Uterus (tissue), 4 donors: ENCODE data around the gene SF3B3. TPM values are rescaled to one million over a fixed set of nuclear protein-coding genes. Genes with fewer than 3 reads are reported as not detected.
"Not testable (repeated sequence)": the region's sequence is repeated elsewhere in the genome, so short reads cannot be mapped to it uniquely, and the experiment has no call there.

ENCODE experiments used
- DNase-seq, 2 donors: peaks; one replicate each; pipeline ENCODE4 v3.0.0-alpha.2; 2019 to 2020
- H3K27ac ChIP-seq, 2 donors: fragments of 200-600 bp; sonication (generic); 1 replicate in 1 of 2; 2 replicates in 1 of 2; pipeline ENCODE4 v1.5.1; 2016 to 2018
- H3K27me3 ChIP-seq, 2 donors: fragments of 200-600 bp; sonication (generic); one replicate each; pipeline ENCODE4 v1.5.1; 2018 to 2019; ENCODE audit warnings: control low read depth in 1 of 2
- H3K36me3 ChIP-seq, 2 donors: fragments of 200-600 bp; sonication (generic); one replicate each; pipeline ENCODE4 v1.5.1; 2019; ENCODE audit warnings: control low read depth in 1 of 2
- H3K4me1 ChIP-seq, 2 donors: fragments of 200-600 bp; sonication (generic); one replicate each; pipeline ENCODE4 v1.5.1; 2018 to 2019; ENCODE audit warnings: control low read depth in 1 of 2
- H3K4me3 ChIP-seq, 2 donors: fragments of 200-600 bp; sonication (generic); 1 replicate in 1 of 2; 2 replicates in 1 of 2; pipeline ENCODE4 v1.5.1; 2018 to 2019; ENCODE audit warnings: mild to moderate bottlenecking in 1 of 2
- H3K9me3 ChIP-seq, 2 donors: fragments of 200-600 bp; sonication (generic); one replicate each; pipeline ENCODE4 v1.5.1; 2019; ENCODE audit warnings: control low read depth in 1 of 2
- POLR2A ChIP-seq, 2 donors: fragments of 450-650 bp; IDR thresholded peaks; one replicate each; pipeline ENCODE4 v1.6.1; 2016; ENCODE audit warnings: antibody characterized with exemption in 2 of 2, mild to moderate bottlenecking in 1 of 2, moderate library complexity in 1 of 2
- intact Hi-C: fragments of 100-400 bp; cut with DNase I; formaldehyde crosslinking; loops from one replicate; pipeline ENCODE4 v1.15.1; 2023; ENCODE audit warnings: low total_unique reads
- total RNA-seq, 4 donors: library from RNA; depleted of rRNA in 3 of 4; stranded (reverse); fragments of >200 nt in 3 of 4; gene quantifications; one replicate each; pipeline versions ENCODE4 v1.1.0 to v1.2.4, GENCODE V29; 2014 to 2023
- TF ChIP-seq, protein P1 (sequence below), 4 experiments: fragments of 200-600 bp in 2 of 4; fragments of 450-650 bp in 2 of 4; sonication (generic) in 2 of 4; IDR thresholded peaks; one replicate each; pipeline ENCODE4 v1.5.1; 2016 to 2019; ENCODE audit warnings: antibody characterized with exemption in 4 of 4, mild to moderate bottlenecking in 2 of 4, moderate library complexity in 1 of 4
- donor health status: DM: yes; HTN: yes; CAD: no.

Gene SF3B3
- total RNA-seq, 4 donors from 2014 or later, result 24.3 to 244 (median 145) TPM

DNA sequence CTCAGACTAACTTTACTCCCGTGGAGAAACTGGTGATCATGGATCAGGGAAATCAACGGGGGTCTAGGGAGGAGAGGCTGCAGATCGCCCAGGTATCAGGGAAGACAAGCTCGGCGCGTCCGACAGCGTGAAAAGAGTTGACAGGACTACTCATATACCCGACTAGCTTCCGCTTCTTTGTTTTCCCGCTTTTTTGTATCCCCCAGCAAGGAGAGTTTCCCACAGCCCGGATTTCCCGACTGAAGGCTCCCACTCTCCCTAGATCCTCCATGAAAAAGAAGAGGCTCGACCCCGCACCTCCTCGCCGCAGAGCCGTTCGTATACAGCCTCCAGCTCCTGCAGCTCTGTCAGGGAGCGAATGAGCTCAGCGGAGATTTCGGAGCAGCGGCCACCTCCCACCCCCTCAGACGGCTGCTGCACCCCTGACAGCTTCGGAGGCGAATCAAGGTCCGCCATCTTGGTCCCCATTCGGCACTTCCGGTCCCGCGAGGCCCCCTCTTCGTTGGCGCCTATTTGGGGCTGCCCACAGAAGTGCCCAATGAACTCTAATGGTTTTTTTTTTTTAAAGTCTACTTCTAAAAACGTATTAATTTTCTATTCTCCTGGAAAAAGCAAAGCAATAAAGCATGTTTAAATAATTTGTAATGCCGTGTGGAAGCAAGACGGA is 407 bp upstream of the SF3B3 start, which contains the start of gene COG4:
TSS of gene COG4 (minus strand) at position 479 of the 667 bp plus-strand sequence. CDS start at position 468, 11 bp downstream.
- H3K4me1 ChIP-seq, result peaks cover 16 to 33% of the 10 kb centered on the region in 2 donors
- H3K36me3 ChIP-seq, result no peaks in the 10 kb centered on the region
- intact Hi-C loops, result loop anchor here (10.0 kb wide), 1 partner anchor 132 kb away; no protein-coding TSS in a partner anchor

DNA sequence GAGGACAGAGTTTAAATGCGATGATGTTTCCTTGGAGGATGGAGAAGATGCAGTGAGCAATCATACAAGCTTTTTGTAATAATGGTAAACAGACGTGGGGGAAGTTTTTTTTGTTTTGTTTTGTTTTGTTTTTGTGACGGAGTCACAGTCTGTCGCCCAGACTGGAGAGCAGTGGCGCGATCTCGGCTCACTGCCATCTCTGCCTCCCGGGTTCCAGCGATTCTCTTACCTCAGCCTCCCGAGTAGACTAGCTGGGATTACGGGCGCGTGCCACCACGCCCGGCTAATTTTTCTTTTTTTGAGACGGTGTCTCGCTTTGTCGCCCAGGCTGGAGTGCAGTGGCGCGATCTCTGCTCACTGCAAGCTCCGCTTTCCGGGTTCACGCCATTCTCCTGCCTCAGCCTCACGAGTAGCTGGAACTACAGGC is 796 bp downstream of the SF3B3 start:
- H3K4me3 ChIP-seq, result peak overlapping the region; percentile 90 to 95
- not testable (repeated sequence) for H3K27me3 ChIP-seq, H3K9me3 ChIP-seq, H3K36me3 ChIP-seq
- peaks cover 19 to 40% of the 10 kb centered on the region in 2 donors for H3K4me1 ChIP-seq
- DNase-seq, result peak; percentile 24 to 31
- H3K27ac ChIP-seq, result peak overlapping the region; percentile 89 to 90
- intact Hi-C loops, result loop anchor here (10.0 kb wide), 1 partner anchor 130 kb away; no protein-coding TSS in a partner anchor

More for the DNA sequence above, 407 bp upstream of the SF3B3 start, which contains the start of gene COG4:
- DNase-seq, result peak; percentile 80 to 85
- H3K27ac ChIP-seq, result peak within 1 kb of the TSS; percentile 89 to 90
- H3K9me3 ChIP-seq, result no peaks in the 10 kb centered on the region
- TF ChIP-seq, protein P1, sequence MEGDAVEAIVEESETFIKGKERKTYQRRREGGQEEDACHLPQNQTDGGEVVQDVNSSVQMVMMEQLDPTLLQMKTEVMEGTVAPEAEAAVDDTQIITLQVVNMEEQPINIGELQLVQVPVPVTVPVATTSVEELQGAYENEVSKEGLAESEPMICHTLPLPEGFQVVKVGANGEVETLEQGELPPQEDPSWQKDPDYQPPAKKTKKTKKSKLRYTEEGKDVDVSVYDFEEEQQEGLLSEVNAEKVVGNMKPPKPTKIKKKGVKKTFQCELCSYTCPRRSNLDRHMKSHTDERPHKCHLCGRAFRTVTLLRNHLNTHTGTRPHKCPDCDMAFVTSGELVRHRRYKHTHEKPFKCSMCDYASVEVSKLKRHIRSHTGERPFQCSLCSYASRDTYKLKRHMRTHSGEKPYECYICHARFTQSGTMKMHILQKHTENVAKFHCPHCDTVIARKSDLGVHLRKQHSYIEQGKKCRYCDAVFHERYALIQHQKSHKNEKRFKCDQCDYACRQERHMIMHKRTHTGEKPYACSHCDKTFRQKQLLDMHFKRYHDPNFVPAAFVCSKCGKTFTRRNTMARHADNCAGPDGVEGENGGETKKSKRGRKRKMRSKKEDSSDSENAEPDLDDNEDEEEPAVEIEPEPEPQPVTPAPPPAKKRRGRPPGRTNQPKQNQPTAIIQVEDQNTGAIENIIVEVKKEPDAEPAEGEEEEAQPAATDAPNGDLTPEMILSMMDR (IDR thresholded peaks at IDR 0.05), result no peak
- TF ChIP-seq POLR2A (IDR thresholded peaks at IDR 0.05), result no peak
- H3K4me3 ChIP-seq, result peak within 1 kb of the TSS; percentile 90 to 95
- no peaks in the 10 kb centered on the region for H3K27me3 ChIP-seq

DNA sequence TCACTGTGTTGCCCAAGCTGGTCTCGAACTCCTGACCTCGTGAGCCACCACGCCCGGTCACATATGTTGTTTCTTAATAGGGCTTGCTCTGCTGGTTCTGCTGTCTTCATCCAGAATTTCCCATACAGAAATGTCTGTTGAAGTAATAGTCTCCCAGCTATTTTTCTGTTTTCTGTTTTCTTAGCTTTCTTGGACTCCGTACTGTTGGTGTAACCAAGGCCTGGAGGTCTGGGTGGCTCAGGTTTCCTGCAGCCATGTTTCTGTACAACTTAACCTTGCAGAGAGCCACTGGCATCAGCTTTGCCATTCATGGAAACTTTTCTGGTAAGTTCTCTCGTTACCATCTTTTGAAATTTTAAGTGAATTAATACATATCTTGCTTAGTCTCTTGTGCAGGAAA is 2.8 kb downstream of the SF3B3 start:
- H3K27me3 ChIP-seq, result no peaks in the 10 kb centered on the region
- no peaks in the 10 kb centered on the region for H3K36me3 ChIP-seq
- DNase-seq, result no peak
- H3K27ac ChIP-seq, result no peak overlapping the region
- no peaks in the 10 kb centered on the region for H3K9me3 ChIP-seq
- intact Hi-C loops, result loop anchor here (10.0 kb wide), 1 partner anchor 128 kb away; no protein-coding TSS in a partner anchor
- H3K4me1 ChIP-seq, result peaks cover 19 to 40% of the 10 kb centered on the region in 2 donors
- TF ChIP-seq, protein P1 (IDR thresholded peaks at IDR 0.05), result no peak
- no peak for TF ChIP-seq POLR2A (IDR thresholded peaks at IDR 0.05)
- no peak overlapping the region for H3K4me3 ChIP-seq

DNA sequence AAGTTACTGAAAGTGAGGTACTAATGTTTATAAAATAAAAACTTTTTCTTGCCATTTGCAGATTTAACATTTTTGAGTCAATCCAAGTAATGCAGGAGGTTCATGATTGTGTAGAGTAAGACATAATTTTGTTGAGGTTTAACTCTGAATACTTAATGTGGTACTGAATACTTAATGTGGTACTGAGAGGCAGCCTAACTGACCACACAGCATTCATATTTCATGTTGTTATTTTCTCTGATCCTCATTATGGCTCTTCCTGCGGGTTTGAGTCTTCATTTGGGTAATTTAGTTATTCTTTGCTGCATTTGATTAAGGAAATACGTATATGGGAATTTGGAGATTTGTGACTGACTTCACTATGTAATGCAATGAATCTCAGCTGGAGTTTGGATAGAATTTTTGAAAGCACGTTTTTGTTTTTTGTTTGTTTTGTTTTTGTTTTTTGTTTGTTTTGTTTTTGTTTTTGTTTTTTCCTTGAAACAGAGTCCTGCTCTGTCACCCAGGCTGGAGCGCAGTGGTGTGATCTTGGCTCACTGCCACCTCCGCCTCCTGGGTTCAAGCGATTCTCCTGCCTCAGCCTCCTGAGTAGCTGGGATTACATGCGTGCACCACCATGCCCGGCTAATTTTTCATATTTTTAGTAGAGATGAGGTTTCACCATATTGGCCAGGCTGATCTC is 3.8 kb downstream of the SF3B3 start:
- TF ChIP-seq POLR2A (IDR thresholded peaks at IDR 0.05), result no peak
- TF ChIP-seq, protein P1 (IDR thresholded peaks at IDR 0.05), result no peak
- DNase-seq, result no peak
- H3K4me1 ChIP-seq, result peaks cover 19 to 37% of the 10 kb centered on the region in 2 donors
- H3K4me3 ChIP-seq, result no peak overlapping the region
- no peaks in the 10 kb centered on the region for H3K36me3 ChIP-seq
- H3K27me3 ChIP-seq, result no peaks in the 10 kb centered on the region
- intact Hi-C loops, result loop anchor here (10.0 kb wide), 1 partner anchor 127 kb away; no protein-coding TSS in a partner anchor
- no peaks in the 10 kb centered on the region for H3K9me3 ChIP-seq
- no peak overlapping the region for H3K27ac ChIP-seq

DNA sequence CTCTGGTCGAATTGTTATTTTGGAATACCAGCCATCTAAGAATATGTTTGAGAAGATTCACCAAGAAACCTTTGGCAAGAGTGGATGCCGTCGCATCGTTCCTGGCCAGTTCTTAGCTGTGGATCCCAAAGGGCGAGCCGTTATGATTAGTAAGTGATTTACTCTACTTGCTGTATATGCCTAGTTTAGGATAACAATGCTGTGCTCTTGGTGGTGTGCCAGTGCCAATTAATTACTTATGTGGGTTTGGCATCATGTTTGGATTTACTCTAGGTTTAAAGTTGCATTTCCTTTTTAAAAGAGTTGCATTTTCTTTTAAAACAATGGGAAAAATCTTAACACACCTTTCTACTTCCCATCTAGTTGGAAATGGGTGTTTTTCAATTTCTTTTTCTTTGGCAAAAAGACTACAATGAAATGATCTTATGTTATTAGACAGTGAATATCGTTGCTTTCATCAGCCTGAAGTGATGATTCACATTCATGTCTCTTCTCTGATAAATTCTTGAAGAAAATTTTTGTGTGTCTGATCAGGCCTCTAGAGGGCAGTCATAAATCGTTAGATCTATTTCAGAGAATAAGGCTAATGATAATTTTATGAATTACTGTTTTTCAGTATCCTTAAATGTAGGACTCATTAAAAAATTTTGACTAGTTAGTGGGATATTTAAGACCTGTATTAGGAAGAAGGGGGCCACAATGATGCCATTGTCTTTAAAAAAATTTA is 5.6 kb downstream of the SF3B3 start:
- no peak for DNase-seq
- Histone ChIP-seq H3K4me1 (peaks cover 16 to 32% of the 10 kb centered on the region in 2 donors), H3K9me3 (no peaks in the 10 kb centered on the region), H3K4me3 (no peak overlapping the region), H3K27me3 (no peaks in the 10 kb centered on the region), H3K27ac (no peak overlapping the region), H3K36me3 (no peaks in the 10 kb centered on the region)
- intact Hi-C loops, result loop anchor here (10.0 kb wide), 1 partner anchor 126 kb away; no protein-coding TSS in a partner anchor
- TF ChIP-seq, protein P1 (IDR thresholded peaks at IDR 0.05), result peak in 3 of 4 experiments; percentile 23 to 32 (median 32)
- TF ChIP-seq POLR2A (IDR thresholded peaks at IDR 0.05), result no peak

DNA sequence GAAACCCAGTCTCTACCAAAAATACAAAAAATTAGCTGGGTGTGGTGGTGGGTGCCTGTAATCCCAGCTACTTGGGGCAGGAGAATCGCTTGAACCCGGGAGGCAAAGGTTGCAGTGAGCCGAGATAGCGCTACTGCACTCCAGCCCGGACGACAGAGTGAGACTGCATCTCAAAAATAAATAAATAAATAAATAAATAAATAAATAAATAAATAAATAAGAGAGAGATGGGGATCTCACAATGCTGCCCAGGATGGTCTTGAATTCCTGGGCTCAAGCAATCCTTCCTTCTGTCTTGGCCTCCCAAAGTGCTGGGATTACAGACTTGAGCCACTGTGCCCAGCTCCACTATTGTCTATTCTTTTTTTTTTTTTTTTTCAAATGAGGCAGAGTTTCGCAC is 6.3 kb downstream of the SF3B3 start:
- not testable (repeated sequence) for H3K9me3 ChIP-seq, DNase-seq, H3K36me3 ChIP-seq, H3K27me3 ChIP-seq, H3K4me3 ChIP-seq, H3K27ac ChIP-seq
- intact Hi-C loops, result loop anchor here (10.0 kb wide), 1 partner anchor 125 kb away; no protein-coding TSS in a partner anchor
- peaks cover 15 to 28% of the 10 kb centered on the region in 2 donors for H3K4me1 ChIP-seq
